ENCODE measurements around the gene CYP2A13.

DNA sequence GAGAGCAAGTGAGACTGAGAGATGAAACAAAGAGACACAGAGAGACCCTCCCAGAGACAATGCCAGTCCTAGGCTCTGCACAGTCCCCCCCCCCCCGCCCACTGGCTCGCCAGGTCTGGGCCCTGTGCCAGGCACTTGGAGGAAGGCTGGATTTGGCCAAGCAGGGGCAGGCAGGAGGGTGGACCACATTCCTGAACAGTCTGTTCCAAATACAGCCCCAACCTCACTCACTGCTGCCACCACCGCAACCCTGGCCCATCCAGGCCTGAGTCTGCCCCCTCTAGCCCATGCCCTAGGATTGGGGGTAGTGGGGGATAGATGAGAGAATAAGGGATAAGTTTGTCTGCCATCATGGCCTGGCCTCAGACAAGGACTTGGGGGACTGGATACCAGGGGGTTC, 45.0 kb downstream of the CYP2A13 start:
- TF ChIP-seq FOXK2 (IDR thresholded peaks at IDR 0.05) (no peak), SP1 (IDR thresholded peaks at IDR 0.05) (no peak), CTBP1 (IDR thresholded peaks at IDR 0.05; ENCODE audit: borderline replicate concordance) (no peak)
- TF ChIP-seq, protein P1, sequence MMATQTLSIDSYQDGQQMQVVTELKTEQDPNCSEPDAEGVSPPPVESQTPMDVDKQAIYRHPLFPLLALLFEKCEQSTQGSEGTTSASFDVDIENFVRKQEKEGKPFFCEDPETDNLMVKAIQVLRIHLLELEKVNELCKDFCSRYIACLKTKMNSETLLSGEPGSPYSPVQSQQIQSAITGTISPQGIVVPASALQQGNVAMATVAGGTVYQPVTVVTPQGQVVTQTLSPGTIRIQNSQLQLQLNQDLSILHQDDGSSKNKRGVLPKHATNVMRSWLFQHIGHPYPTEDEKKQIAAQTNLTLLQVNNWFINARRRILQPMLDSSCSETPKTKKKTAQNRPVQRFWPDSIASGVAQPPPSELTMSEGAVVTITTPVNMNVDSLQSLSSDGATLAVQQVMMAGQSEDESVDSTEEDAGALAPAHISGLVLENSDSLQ (IDR thresholded peaks at IDR 0.05), result no peak

Measured in HEK293T (cell line).